Occipital lobe (tissue), 2 donors: ENCODE data around the gene MAPK6. TPM values are rescaled to one million over a fixed set of nuclear protein-coding genes. Genes with fewer than 3 reads are reported as not detected.
"Not testable (repeated sequence)": the region's sequence is repeated elsewhere in the genome, so short reads cannot be mapped to it uniquely, and the experiment has no call there.

Source experiments
- DNase-seq: peaks from one replicate; lab custom pipeline; 2025; lab: John Stamatoyannopoulos, UW
- total RNA-seq: library from RNA; depleted of rRNA; stranded (reverse); fragments of >200 nt; gene quantifications from one replicate; pipeline ENCODE4 v1.2.3, GENCODE V29; 2014

Gene MAPK6
- total RNA-seq, 1 donor from 2014 or later = 98.3 TPM

- DNase-seq = no peak
These were observed 61.0 kb downstream of the MAPK6 start for GRCh38 chr15:52080031-52080430.

GRCh38 chr15:52080706-52081392 lies 61.8 kb downstream of the MAPK6 start:
- DNase-seq = no peak

GRCh38 chr15:52082197-52083036 lies 63.4 kb downstream of the MAPK6 start:
- DNase-seq = no peak

- DNase-seq = not testable (repeated sequence)
These were observed 64.0 kb downstream of the MAPK6 start for GRCh38 chr15:52083037-52083359.

- no peak for DNase-seq
These were observed 64.6 kb downstream of the MAPK6 start for GRCh38 chr15:52083603-52084002.

- no peak for DNase-seq
These were observed 66.3 kb downstream of the MAPK6 start for GRCh38 chr15:52085299-52085698.

DNA sequence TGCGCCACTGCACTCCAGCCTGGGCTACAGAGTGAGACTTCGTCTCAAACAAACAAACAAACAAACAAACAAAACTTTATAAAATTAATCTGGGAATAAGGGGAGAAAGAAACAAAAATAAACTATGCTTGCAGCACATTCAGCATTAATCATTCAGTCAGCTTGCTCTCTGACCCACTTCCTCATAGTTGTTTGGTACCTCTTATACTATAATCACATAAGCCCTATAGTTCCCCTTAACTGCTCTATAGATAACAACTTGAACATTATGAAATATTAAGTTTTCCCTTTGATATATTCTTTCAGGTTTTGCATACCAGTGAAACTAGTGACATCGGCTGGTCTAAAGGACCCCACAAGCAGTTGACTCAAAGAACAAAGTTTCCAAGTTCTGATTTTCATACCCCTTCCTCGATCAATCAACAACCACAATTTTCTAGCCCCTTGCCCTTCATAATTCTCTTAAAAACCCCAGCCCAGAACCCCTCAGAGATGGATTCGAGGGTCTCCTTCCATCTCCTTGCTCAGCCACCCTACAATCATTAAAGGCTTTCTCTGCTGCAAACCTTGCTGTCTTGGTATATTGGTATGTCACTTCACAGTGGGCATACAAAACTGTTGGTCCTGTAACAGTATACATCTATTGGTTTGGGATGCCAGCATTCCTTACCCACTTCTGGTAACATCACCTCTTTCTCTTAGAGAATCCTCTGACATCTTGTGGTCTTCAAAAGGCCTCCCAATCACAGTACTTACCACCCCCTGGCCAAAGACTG lies 67.2 kb downstream of the MAPK6 start:
- DNase-seq = no peak

DNA sequence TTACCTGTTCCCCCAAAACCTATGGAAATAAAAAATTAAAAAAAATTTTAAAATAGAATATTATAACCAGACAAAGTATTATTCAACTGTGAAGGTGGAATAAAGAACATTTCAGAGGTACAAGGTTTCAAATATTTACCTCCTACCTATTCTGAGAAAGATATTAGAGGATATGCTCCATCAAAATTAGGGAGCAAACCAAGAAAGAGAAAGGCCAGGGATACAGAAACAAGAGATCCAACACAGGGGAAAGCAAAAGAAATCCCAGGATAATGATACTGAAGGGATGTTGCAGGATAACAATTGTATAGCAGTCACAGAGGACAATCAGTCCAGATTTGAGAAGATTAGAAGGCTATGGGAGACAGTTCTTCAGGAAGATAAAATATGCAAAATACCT lies 71.2 kb downstream of the MAPK6 start:
- DNase-seq = no peak

DNA sequence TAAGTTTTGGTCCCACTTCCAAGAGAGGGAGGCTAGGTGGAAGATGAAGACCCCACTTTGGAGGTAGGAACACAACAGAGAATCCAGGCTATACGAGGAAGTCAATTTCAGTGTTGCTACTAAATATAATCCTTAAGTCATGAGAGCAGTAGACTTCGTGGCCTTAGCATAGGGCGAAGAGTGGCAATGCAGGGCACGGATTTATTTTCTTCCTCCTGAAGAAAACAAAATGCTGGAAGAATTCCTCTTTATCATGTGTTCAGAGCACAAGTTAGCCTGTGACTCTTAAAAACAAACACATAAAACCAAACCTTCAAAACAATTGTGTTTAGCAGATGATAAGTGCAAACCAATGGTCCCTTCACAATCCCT lies 74.1 kb downstream of the MAPK6 start:
- DNase-seq = no peak

DNA sequence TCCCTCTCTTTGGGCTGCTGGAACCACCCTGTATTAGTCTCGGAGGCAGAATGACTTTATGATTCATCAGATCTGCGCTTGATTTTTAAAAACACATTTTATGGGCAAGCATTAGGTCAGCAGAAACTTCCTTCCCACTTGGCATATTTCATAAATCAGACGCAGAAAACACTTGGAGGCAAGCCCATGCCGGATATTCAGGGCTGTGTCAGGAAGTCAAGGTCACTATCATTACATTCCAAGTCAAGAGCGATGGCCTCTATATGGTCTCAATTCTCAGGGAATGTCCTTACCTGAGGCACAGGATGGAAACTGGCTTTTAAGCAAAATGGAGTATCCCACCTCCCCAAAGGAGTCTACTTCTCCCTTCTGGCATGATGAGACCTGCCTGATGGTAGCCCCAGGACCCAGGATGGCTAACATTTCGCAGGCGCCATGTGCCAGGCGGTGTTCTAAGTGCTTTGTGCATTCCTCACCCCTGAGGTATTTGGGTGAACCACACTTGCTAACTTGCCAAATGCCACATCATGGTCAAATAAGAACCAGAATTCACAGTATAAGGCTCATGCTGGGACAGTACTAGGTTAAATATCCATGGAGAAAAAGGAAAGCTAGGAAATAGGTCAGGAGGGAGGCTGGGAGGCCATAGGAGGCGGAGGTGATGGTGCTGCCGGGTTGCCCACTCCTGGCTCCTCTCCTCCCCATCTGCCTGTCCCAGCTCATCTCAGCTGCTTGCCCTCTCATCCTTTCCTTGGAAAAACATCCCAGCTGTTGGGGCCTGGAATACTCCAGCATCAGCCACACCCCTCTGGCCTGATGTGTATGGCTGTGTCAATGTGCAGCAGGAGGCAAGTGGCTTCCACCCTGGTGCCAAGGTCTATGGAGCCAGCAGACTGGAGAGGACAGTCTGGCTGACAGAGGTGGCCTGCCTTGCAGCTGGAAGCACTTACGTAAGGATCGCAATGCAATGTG lies 74.8 kb downstream of the MAPK6 start:
- DNase-seq = no peak

- DNase-seq = no peak
These were observed 76.0 kb downstream of the MAPK6 start for GRCh38 chr15:52094811-52095584.

DNA sequence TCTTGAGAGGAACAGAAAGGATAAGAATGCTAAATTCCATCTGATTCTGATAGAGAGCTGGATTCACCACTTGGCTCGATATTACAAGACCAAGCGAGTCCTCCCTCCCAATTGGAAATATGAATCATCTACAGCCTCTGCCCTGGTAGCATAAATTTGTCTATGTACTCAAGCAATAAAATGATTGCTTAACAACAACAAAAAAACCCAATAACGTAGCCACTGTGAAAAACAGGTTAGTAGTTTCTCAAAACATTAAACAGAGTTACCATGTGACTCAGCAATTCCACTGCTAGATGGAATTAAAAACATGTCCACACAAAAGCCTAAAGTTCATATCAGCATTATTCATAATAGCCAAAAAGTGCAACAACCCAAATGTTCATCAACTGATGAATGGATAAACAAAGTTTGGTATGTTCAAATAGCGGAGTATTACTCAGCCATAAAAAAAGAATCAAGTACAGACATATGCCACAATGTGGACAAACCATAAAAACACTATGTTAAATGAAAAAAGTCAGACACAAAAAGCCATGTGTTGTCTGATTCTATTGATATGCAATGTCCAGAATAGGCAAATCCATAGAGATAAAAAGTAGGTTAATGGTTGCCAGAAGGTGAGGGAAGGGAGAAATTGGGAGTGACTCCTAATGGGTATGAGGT lies 76.7 kb downstream of the MAPK6 start:
- no peak for DNase-seq

DNA sequence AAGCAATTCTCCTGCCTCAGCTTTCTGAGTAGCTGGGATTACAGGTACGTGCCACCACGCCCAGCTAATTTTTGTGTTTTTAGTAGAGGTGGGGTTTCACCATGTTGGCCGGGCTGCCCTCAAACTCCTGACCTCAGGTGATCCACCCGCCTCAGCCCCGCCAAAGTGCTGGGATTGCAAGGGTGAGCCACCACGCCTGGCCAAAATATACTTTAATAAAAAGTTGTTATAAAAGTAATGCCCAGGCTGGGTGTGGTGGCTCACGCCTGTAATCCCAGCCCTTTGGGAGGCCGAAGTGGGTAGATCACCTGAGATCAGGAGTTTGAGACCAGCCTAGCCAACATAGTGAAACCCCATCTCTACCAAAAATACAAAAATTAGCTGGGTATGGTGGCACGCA lies 77.5 kb downstream of the MAPK6 start:
- DNase-seq = not testable (repeated sequence)

DNA sequence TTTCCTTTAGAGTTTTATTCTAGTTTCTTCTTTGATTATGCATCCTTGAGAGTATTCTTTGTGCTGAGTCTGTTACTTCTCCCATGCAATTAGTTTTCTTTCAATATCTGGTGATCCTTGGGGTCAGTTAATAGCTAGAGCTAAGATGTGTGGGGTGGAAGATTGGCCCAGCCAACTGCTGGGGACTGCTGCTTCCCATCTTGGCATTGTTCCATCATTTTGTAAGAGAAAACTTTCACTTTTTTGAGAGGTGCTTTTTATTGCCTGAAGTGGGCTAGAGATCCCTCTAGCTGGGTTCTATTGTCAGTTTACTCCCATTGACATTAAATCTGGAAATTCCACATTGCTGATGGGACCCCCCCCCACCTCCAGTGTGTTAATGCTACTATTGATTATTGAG lies 78.2 kb downstream of the MAPK6 start:
- no peak for DNase-seq

DNA sequence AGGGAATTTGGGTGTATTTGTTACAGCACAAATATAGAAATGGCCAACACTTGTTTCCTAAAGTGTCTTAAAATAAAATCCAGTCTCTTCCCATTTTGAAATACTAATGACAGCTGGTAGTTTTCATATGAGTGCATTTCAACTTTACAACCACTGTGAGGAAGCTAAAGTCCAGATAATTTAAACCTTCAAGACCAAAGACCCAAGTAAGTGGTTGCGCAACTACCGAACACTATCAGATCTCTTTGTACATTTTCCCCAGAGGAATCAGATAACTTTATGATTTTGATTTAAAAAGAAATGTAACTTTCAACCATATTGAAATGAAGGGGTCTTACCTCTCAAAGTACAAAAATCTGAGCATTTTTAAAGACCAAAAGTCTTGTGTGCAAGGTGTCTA lies 79.3 kb downstream of the MAPK6 start:
- DNase-seq = no peak

GRCh38 chr15:52099651-52100272 lies 80.7 kb downstream of the MAPK6 start:
- DNase-seq = no peak

DNA sequence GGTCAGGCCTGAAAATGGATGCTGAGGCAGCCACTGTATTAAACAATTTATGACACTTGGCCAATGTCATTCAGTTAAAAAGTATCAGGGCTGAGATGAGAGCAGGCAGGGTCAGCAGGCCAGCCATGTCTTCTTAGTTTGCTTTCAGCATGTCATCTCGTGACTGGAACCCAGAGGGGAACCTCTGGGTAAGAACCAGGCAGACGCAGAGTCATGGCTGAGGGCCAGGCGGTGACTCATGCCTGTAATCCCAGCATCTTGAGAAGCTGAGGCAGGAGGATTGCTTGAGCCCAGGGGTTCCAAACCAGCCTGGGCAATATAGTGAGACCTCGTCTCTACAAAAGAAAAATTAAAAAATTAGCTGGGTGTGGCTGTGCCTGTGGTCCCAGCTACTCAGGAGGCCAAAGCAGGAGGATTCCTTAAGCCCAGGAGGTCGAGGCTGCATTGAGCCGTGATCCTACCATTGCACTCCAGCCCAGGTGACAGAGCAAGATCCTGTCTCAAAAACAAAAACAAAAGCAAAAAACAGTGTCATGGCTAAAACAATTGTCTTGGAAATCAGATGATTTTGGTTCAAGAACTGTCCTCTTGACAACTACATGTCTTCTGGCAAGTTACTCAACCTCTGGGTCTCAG lies 81.9 kb downstream of the MAPK6 start:
- peak; percentile 29 for DNase-seq

DNA sequence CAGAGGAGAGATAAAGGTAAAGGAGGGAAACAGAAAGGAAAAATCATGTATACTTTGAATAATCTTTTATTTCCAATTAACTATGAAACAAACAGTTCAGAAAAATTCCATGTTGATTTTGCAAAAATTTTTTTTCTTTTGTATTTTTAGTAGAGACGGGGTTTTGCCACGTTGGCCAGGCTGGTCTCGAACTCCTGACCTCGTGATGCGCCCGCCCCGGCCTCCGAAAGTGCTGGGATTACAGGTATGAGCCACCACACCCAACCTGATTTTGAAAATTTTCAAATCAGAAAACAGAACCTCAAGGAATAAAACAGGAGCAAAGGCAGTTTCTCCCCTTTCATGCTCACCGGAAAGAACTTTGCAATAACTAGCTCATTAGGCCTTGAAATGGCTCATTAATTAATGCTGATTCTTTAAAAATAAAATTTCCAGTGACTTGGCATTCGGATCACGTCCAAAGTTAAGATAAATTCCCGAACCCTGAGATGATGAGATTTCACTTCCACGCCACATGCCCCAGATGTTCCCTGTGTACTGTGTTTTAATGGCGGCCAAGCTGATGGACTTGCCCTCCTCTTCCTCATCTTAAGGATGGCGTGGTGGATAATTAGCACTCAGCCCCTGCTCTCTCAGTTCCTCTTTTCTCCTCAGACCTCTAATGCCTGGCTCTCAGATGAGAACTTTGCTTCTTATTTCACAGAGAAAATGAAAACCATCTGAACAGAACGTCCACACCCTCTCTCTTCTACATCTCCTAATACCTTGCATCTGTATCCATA lies 82.7 kb downstream of the MAPK6 start:
- no peak for DNase-seq
